Measurements from ENCODE around the gene ADAMTS3. TPM values are rescaled to one million over a fixed set of nuclear protein-coding genes. Genes with fewer than 3 reads are reported as not detected.

The ADAMTS3 gene
- total and polyA plus RNA-seq, 2 donors (not counting 3 experiments of a cell fraction or from before 2014, with no cell fraction given) = 0.37 to 1.3 TPM

GRCh38 chr4:72429397-72429889 lies 139.6 kb downstream of the ADAMTS3 start:
- dilution Hi-C loops (cut with MboI; ENCODE audit: extremely low pct_ligation_motif_present, low sequenced_read_pairs) = no loop called here
- no TSS peak for BruUV-seq (replicated peaks)
- TF ChIP-seq POLR2A (IDR thresholded peaks at IDR 0.05; ENCODE audit: low read depth, low read length) (no peak), JUN (IDR thresholded peaks at IDR 0.05; ENCODE audit: borderline replicate concordance, insufficient read depth, insufficient read length, low read depth) (no peak), MYC (IDR thresholded peaks at IDR 0.05; ENCODE audit: low read depth, low read length) (no peak), EZH2 (IDR thresholded peaks at IDR 0.05; ENCODE audit: borderline replicate concordance, low read depth, low read length, severe bottlenecking) (no peak), MAX (IDR thresholded peaks at IDR 0.05; ENCODE audit: insufficient read depth, insufficient read length) (no peak)
- no peak overlapping the region for H2AFZ ChIP-seq (ENCODE audit: low read depth, low read length)
- peaks cover 0 to 3% of the 10 kb centered on the region in 2 experiments for H3K27me3 ChIP-seq (ENCODE audit: control insufficient read depth in 2 of 2, insufficient read depth in 2 of 2, low read length in 2 of 2)
- no peaks in the 10 kb centered on the region for H3K79me2 ChIP-seq (ENCODE audit: control insufficient read depth, insufficient read depth, low read length)
- ChIA-PET CTCF (interaction anchor here (0.6 kb wide), 1 partner anchor 11 kb away, joined by 3 read pairs; no protein-coding TSS in a partner anchor), POLR2A (no interaction called here)
- H3K27ac ChIP-seq (ENCODE audit: insufficient read depth, low read depth, low read length) = no peak overlapping the region
- H3K4me3 ChIP-seq (replicated peaks in 1 of 3; ENCODE audit: insufficient read depth in 1 of 3, low read depth in 1 of 3, low read length in 3 of 3) = no peak overlapping the region
- no peak for DNase-seq (ENCODE audit: low read depth, low spot score)
- no peaks in the 10 kb centered on the region for H3K9me3 ChIP-seq (replicated peaks; ENCODE audit: control insufficient read depth, insufficient read depth, low read length)
- no peak overlapping the region for H3K9ac ChIP-seq (replicated peaks; ENCODE audit: extremely low read depth, insufficient read depth, low read length)
- H4K20me1 ChIP-seq (replicated peaks; ENCODE audit: control insufficient read depth, extremely low read depth, insufficient read depth, low read length) = no peaks in the 10 kb centered on the region
- H3K9me1 ChIP-seq (replicated peaks; ENCODE audit: control insufficient read depth, extremely low read depth, insufficient read depth, low read length) = no peaks in the 10 kb centered on the region
- peak; percentile 8 for FAIRE-seq
- no peak overlapping the region for H3K4me2 ChIP-seq (ENCODE audit: insufficient read depth, low read length)
- H3K4me1 ChIP-seq (ENCODE audit: control insufficient read depth, extremely low read depth, insufficient read depth, low read length) = no peaks in the 10 kb centered on the region
- intact Hi-C loops (cut with micrococcal nuclease) = no loop called here
- no peaks in the 10 kb centered on the region for H3K36me3 ChIP-seq (ENCODE audit: control insufficient read depth in 2 of 2, extremely low read depth in 1 of 2, insufficient read depth in 2 of 2, low read length in 2 of 2)

- Histone ChIP-seq H3K36me3 (ENCODE audit: control insufficient read depth in 2 of 2, extremely low read depth in 1 of 2, insufficient read depth in 2 of 2, low read length in 2 of 2) (no peaks in the 10 kb centered on the region), H3K27me3 (ENCODE audit: control insufficient read depth in 2 of 2, insufficient read depth in 2 of 2, low read length in 2 of 2) (peaks cover 0 to 3% of the 10 kb centered on the region in 2 experiments), H3K79me2 (ENCODE audit: control insufficient read depth, insufficient read depth, low read length) (no peaks in the 10 kb centered on the region), H3K9me1 (replicated peaks; ENCODE audit: control insufficient read depth, extremely low read depth, insufficient read depth, low read length) (no peaks in the 10 kb centered on the region), H3K4me3 (replicated peaks in 1 of 3; ENCODE audit: insufficient read depth in 1 of 3, low read depth in 1 of 3, low read length in 3 of 3) (no peak overlapping the region), H3K9me3 (replicated peaks; ENCODE audit: control insufficient read depth, insufficient read depth, low read length) (no peaks in the 10 kb centered on the region), H4K20me1 (replicated peaks; ENCODE audit: control insufficient read depth, extremely low read depth, insufficient read depth, low read length) (no peaks in the 10 kb centered on the region), H3K9ac (replicated peaks; ENCODE audit: extremely low read depth, insufficient read depth, low read length) (no peak overlapping the region), H3K4me2 (ENCODE audit: insufficient read depth, low read length) (no peak overlapping the region), H2AFZ (ENCODE audit: low read depth, low read length) (no peak overlapping the region), H3K4me1 (ENCODE audit: control insufficient read depth, extremely low read depth, insufficient read depth, low read length) (no peaks in the 10 kb centered on the region), H3K27ac (ENCODE audit: insufficient read depth, low read depth, low read length) (no peak overlapping the region)
- dilution Hi-C loops (cut with MboI; ENCODE audit: extremely low pct_ligation_motif_present, low sequenced_read_pairs) (no loop called here), intact Hi-C loops (cut with micrococcal nuclease) (no loop called here)
- CTCF ChIA-PET = interaction anchor here (2.0 kb wide), 1 partner anchor 9 kb away, joined by 7 read pairs; no protein-coding TSS in a partner anchor
- POLR2A ChIA-PET = no interaction called here
- FAIRE-seq (no peak), DNase-seq (ENCODE audit: low read depth, low spot score) (no peak)
- no TSS peak for BruUV-seq (replicated peaks)
- TF ChIP-seq POLR2AphosphoS5 (IDR thresholded peaks at IDR 0.05; ENCODE audit: insufficient read depth, low read depth, low read length) (no peak), CTCF (IDR thresholded peaks at IDR 0.05; ENCODE audit: extremely low read depth in 1 of 2, insufficient read depth in 1 of 2, low read depth in 1 of 2, low read length in 2 of 2) (no peak), MAX (IDR thresholded peaks at IDR 0.05; ENCODE audit: insufficient read depth, insufficient read length) (no peak), FOS (IDR thresholded peaks at IDR 0.05; ENCODE audit: borderline replicate concordance, insufficient read depth, low read length) (no peak), JUN (IDR thresholded peaks at IDR 0.05; ENCODE audit: borderline replicate concordance, insufficient read depth, insufficient read length, low read depth) (no peak), MYC (IDR thresholded peaks at IDR 0.05; ENCODE audit: low read depth, low read length) (no peak), GATA2 (IDR thresholded peaks at IDR 0.05; ENCODE audit: insufficient read depth, insufficient read length, low read depth, low read length) (no peak)
These were observed 142.0 kb downstream of the ADAMTS3 start for GRCh38 chr4:72427057-72427456.
